Activated T-cell treated with anti-CD3 and anti-CD28 coated beads for 24 hours (primary cell): ENCODE measurements around the gene FMO2.

Experiments
- DNase-seq: peaks from one replicate; pipeline ENCODE4 v3.0.0-alpha.2; 2020; ENCODE audit warnings: low read depth

The FMO2 gene, protein sequence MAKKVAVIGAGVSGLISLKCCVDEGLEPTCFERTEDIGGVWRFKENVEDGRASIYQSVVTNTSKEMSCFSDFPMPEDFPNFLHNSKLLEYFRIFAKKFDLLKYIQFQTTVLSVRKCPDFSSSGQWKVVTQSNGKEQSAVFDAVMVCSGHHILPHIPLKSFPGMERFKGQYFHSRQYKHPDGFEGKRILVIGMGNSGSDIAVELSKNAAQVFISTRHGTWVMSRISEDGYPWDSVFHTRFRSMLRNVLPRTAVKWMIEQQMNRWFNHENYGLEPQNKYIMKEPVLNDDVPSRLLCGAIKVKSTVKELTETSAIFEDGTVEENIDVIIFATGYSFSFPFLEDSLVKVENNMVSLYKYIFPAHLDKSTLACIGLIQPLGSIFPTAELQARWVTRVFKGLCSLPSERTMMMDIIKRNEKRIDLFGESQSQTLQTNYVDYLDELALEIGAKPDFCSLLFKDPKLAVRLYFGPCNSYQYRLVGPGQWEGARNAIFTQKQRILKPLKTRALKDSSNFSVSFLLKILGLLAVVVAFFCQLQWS

DNA sequence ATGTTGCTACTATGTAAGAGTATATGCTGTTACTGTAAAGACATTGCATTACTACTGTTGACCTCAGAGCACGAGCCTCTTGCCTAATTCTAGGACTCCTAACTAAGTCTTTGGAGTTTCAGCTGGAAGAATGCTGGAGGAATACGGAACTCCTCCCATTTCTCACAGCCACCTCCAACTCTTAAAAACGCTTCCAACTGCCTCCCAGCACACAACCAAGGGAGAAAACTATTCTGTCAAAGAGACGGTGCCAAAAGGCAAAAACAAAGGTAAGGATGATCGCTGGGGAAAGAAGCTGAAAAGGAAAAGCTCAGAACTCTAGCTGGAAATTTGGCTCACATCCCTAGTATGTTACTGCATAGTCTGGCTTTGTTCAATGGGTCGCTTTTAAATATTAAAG is at the start of gene FMO2:
TSS of gene FMO2 (plus strand) at position 210 of the 400 bp plus-strand sequence. CDS start 414 bp downstream, outside the sequence.
- DNase-seq = no peak

DNA sequence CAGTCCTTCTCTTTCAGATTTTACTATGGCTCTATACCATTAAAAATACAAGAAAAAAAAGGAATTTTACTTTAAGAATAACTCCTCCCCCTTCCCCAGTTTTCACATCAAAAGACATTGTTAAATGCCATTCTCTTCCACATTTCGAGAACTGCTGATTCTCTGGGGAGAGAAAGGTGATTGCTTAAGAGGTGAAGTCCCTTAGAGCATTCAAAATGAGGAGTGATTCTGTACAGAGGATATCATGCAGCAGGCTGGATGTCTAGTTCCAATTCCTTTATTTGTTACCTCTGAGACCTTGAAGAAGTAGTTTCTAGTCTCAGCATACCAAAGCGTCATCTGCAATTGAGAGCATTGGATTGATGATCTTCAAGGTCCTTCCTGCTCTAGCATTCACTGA is 47.5 kb upstream of the FMO2 start:
- no peak for DNase-seq

DNA sequence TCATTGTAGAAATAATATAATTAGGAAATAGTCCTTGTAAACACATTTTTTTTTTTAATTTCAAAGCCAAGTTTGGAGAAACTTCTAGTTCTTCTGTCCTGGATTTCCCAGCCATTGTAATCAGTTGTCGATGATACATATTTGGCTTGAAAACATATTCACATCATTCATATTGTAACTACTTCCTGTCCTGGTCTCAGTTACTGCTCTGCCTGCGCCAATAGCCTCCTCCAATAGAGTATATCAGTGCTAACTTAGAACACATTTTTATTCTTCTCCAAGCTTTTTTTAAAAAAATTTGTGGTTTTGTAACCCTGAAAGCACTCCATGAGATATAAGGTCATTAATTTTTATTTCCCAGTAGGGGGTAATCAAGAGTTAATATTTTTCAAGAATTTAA is 46.1 kb upstream of the FMO2 start:
- DNase-seq = no peak

GRCh38 chr1:171139890-171140289 is 45.2 kb upstream of the FMO2 start:
- no peak for DNase-seq

DNA sequence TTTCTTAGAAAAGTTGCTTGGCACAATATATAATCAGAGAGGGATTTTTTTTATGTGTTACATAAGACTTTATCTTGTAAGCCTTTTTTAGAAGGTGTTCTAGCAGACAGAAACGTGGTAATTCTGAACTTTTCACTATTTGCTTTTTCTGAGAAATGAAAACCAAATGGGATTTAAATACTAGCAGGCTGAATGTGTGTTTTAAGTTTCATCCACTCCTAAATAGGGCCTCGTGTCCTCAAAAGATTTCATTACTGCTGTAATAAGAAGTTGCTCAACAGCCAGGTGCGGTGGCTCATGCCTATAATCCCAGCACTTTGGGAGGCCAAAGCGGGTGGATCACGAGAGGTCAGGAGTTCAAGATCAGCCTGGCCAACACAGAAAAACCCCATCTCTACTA is 44.7 kb upstream of the FMO2 start:
- DNase-seq = no peak

- no peak for DNase-seq
Measured at GRCh38 chr1:171140956-171141687, 44.0 kb upstream of the FMO2 start.

DNA sequence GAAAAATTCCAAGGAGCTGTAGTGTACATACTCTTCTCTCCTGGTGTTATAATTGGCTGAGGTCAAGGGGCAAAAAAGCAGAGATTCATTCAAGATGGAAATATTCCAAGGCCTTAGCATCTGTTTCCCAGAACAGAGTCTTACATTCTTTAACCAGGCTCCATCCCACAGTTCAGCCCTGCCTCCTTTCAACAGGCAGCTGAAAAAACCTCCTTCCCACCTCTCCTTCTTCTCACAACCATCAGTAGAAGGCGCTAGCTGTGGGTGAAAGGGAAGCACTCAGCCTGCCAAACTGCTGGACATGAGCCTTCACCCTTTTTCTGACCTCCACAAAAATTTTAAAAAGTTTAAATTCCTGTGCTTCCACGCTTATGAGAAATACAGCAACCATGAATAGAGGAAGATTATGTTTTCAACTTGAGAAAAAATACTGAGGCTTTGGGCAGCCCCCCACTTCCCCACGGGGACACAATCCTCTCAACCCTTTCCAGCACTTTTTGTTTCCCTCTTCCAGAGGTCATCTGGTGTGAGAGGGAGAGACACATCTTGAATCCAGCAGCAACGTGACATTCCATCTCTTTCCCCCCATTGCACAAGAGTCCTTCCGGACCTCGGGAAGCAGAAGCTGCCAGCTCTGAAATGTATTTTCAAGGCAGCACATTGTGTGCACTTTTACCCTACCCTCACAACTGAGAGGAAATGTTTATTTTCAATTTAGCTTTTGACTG is 43.2 kb upstream of the FMO2 start:
- DNase-seq = no peak

DNA sequence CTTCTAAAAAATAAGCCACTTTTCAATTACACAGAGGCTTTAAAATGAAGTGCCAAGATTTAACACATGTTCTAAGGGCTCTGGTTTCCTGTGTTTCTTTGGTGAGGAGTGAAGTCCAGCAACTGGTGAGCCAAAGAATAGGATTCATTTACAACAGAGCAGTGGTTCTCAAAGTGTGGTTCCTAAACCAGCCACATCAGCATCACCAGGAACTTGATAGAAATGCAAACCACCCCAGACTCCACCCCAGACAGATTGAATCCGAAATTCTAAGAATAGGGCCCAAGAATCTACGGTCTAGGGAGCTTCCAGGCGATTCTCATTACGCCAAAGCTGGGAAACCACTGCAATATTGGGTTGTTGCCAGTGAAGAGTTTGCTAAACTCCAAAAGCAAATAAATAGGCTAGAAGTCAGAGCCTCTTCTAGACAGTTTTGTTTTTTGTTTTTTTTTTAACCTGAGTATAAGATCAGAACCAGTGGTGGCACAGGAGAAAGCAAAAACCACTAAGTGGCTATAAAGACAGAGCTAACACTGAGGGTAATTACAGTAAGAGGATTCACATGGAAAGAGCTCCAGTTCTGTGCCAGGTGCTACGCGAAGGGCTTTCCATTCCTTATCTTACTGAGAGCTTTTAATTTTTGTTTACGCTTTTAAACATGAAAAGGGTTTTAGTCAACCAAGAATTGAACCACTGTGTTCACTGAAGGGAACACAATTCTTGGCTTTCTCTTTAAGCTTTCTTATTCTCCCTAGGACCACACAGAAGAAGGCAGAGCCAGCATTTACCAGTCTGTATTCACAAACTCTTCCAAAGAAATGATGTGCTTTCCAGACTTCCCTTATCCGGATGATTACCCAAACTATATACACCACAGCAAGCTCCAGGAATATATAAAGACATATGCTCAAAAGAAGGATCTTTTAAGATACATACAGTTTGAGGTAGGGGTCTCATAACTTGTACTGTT is 42.4 kb upstream of the FMO2 start:
- no peak for DNase-seq

GRCh38 chr1:171150156-171150555 is 34.9 kb upstream of the FMO2 start:
- DNase-seq = no peak

DNA sequence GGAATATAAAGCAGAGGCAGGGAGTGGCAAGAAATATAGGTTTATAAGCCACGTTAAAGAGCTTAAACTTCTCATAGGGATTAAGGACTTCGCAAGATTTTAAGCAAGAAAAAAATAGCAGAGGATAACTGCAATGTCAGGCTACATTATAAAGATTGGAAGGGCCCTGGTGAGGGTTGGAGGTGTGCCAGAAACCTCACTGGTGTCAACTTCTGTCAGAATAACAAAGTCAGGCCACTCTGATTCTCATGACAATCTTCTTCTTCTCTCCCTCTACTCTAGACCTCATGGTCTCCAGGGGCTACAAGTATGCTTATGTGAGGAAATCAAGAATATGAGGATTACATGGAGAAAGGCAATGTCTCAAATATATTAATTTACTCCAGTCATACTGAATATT is 32.6 kb upstream of the FMO2 start:
- no peak for DNase-seq

- no peak for DNase-seq
Measured at GRCh38 chr1:171155484-171155883, 29.6 kb upstream of the FMO2 start.

GRCh38 chr1:171158096-171158495 is 27.0 kb upstream of the FMO2 start:
- DNase-seq = no peak

- DNase-seq = no peak
Measured at GRCh38 chr1:171158551-171158950, 26.5 kb upstream of the FMO2 start.

DNA sequence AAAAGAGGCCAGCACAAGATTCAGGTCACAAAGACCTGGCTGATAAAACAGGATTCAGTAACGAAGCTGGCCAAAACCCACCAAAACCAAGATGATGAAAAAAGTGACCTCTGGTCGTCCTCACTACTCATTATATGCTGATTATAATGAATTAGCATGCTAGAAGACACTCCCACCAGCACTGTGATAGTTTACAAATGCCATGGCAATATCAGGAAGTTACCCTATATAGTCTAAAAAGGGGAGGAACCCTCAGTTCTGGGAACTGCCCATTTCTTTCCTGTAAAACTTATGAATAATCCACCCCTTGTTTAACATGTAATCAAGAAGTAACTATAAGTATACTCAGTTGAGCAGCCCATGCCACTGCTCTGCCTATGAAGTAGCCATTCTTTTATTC is 26.0 kb upstream of the FMO2 start:
- no peak for DNase-seq

- no peak for DNase-seq
Measured at GRCh38 chr1:171160211-171160610, 24.9 kb upstream of the FMO2 start.

DNA sequence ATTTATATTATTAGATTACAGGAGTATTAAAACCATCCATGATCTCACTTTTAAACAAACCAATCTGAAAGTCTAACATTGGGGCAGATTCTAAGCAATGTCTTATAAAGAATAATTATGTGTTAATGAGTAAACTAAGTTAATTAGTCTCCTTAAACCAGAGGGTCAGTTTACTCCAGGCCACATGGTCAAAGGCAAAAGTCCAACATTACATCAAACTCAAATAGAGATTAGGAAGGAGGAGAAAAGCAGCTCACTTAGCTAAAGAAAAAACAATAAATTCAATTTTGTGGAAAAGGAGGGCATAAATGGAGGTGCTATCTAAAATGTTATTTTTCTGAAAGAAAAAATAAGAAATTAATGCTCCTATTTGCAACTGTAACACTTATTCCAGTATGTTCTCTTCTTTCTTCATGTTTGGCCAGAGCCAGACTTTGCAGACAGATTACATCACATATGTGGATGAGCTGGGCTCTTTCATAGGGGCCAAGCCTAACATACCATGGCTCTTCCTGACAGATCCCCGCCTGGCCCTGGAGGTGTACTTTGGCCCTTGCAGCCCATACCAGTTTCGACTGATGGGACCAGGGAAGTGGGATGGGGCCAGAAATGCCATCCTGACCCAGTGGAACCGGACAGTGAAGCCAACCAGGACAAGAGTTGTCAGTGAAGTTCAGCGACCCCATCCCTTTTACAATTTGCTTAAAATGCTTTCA is 24.3 kb upstream of the FMO2 start:
- no peak for DNase-seq

- no peak for DNase-seq
Measured at GRCh38 chr1:171161431-171161830, 23.7 kb upstream of the FMO2 start.

DNA sequence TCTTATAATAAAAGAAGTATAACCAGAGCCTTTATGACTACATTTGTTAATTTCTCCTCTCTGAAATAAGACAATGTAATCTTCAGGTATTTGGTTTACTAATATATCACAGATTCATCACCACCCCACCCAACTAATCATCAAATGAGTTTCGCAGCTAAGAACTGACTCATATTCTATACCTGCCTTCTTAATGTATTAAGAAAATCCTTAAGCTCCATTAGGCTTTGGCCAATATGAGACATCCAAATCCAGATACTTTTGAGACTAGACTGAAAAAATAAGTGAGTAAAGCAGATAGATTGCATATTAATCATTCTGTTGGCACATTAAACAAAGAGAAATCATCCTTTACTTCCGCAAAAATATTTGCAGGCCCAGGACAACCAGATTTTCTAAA is 18.7 kb upstream of the FMO2 start:
- DNase-seq = no peak

DNA sequence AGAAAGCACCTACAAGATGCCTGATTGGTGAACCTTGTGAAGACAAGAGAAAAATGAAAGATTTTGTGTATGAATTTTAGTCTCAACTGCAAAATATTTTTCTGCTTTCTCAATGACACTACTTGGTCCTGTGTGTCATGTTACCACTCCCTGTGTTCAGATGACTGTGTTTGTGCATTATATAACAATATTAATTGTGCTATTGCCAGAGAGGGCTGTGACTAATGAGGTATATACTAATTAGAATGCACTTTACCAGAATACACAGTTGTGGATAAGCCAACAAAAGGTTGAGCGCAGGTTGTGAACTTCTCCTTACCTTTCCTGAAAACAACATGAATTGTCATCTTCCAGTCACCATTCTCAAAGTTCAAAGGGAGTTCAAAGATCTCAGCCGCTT is 17.3 kb upstream of the FMO2 start:
- DNase-seq = no peak

DNA sequence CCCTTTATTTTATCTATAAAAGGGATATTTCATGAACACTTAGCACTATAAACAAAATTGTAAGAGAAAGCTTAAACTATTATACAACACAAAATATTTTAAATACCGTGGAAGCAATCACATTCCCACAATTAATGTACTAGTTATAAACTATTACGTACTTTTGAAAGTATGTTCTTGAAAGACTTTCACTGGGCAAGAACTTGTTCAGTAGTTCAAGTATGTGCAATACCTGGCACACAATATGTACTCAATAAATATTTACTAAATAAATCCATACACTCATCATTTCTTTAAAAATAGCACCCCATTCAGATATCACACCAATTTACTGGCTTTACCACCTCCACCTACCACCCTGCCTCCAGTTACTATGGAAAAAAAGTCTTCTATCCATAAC is 12.6 kb upstream of the FMO2 start:
- no peak for DNase-seq

- DNase-seq = no peak
Measured at GRCh38 chr1:171173069-171173468, 12.0 kb upstream of the FMO2 start.
